SU-DHL-6 (cell line): Measurements from ENCODE around the gene YBX1.

Experiments used
- H2AFZ ChIP-seq: fragments of 200-600 bp; sonication (generic); 2 replicates; pipeline ENCODE4 v1.6.1; 2014; ENCODE audit warnings: low read depth, mild to moderate bottlenecking, moderate library complexity, mixed read lengths, antibody characterized with exemption, low read length; ENCODE audit not compliant: severe bottlenecking
- H3F3A ChIP-seq: fragments of 200-600 bp; shearing (Covaris generic); 2 replicates; pipeline ENCODE4 v1.6.0; 2016; ENCODE audit warnings: antibody characterized with exemption, mild to moderate bottlenecking; ENCODE audit not compliant: insufficient read depth
- H3K27ac ChIP-seq: fragments of 200-600 bp; sonication (generic); 2 replicates; pipeline ENCODE4 v1.5.1; 2016; ENCODE audit warnings: low read depth, mild to moderate bottlenecking, low read length, moderate library complexity, mixed read lengths
- H3K27me3 ChIP-seq: fragments of 200-600 bp; sonication (generic), shearing (Covaris generic); 2 replicates; pipeline ENCODE4 v1.6.0; 2014; ENCODE audit warnings: mild to moderate bottlenecking, low read length
- H3K36me3 ChIP-seq: fragments of 200-600 bp; sonication (generic); 2 replicates; pipeline ENCODE4 v1.6.1; 2014; ENCODE audit warnings: mild to moderate bottlenecking, low read length, mixed read lengths
- H3K4me2 ChIP-seq: fragments of 300-600, 200-600 bp; shearing (Covaris generic), sonication (generic); 2 replicates; pipeline ENCODE4 v1.6.0; 2014; ENCODE audit warnings: low read length, low read depth, mild to moderate bottlenecking; ENCODE audit not compliant: poor library complexity, severe bottlenecking
- H3K4me3 ChIP-seq: fragments of 200-600 bp; sonication (generic); 2 replicates; pipeline ENCODE4 v1.5.1; 2014; ENCODE audit warnings: antibody characterized with exemption, low read length, mild to moderate bottlenecking, mixed read lengths; ENCODE audit not compliant: insufficient read depth, poor library complexity, severe bottlenecking
- H3K79me2 ChIP-seq: fragments of 200-600 bp; sonication (generic); 2 replicates; pipeline ENCODE4 v1.6.1; 2014; ENCODE audit warnings: mild to moderate bottlenecking, low read length, moderate library complexity; ENCODE audit not compliant: insufficient read depth
- H3K9ac ChIP-seq: fragments of 200-600 bp; sonication (generic); 2 replicates; pipeline ENCODE4 v1.7.0; 2014; ENCODE audit warnings: mild to moderate bottlenecking, low read length
- H3K9me2 ChIP-seq: fragments of 200-600 bp; sonication (generic); replicated peaks from 2 replicates; pipeline ENCODE4 v1.6.1; 2014; ENCODE audit warnings: low read length; ENCODE audit not compliant: insufficient read depth
- H3K9me3 ChIP-seq: fragments of 200-600 bp; sonication (generic); 2 replicates; pipeline ENCODE4 v1.6.1; 2014; ENCODE audit warnings: low read length, mixed read lengths; ENCODE audit not compliant: insufficient read depth
- H4K20me1 ChIP-seq: fragments of 200-600 bp; sonication (generic); 2 replicates; pipeline ENCODE4 v1.6.1; 2014; ENCODE audit warnings: low read depth, mild to moderate bottlenecking, antibody characterized with exemption, low read length, moderate library complexity, mixed read lengths
- EZH2phosphoT487 ChIP-seq: fragments of 200-600 bp; sonication (generic), shearing (Covaris generic); conservative IDR thresholded peaks from 2 replicates; pipeline ENCODE4 v1.6.1; 2018; ENCODE audit warnings: mild to moderate bottlenecking, antibody characterized with exemption, low read length, moderate library complexity, mixed read lengths
- TF ChIP-seq, protein P1 (sequence below): fragments of 200-600 bp; sonication (generic); IDR thresholded peaks from one replicate; pipeline ENCODE4 v1.5.1; 2017; ENCODE audit warnings: antibody characterized with exemption, mild to moderate bottlenecking, low read length, moderate library complexity; ENCODE audit not compliant: insufficient read depth, poor library complexity, severe bottlenecking

The YBX1 gene

DNA sequence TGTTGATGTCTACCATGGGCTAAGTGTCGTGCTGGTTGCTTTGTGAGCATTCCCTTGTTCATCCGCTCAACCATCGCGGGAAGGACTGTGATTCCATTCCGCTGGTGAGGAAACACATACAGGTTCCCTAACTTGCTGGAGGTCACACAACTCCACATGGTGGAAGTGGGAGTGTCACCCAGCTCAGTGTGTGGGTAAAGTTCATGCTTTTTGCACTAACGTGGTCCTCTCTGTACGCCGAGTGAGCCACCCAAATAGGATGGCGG lies 61.9 kb downstream of the YBX1 start:
- Histone ChIP-seq H3K27me3 (no peaks in the 10 kb centered on the region), H2AFZ (no peak overlapping the region), H3K4me3 (no peak overlapping the region), H3K36me3 (no peaks in the 10 kb centered on the region), H3K9me3 (no peaks in the 10 kb centered on the region), H3F3A (no peaks in the 10 kb centered on the region), H4K20me1 (no peaks in the 10 kb centered on the region), H3K79me2 (no peaks in the 10 kb centered on the region), H3K4me2 (no peak overlapping the region), H3K27ac (no peak overlapping the region), H3K9ac (no peak overlapping the region), H3K9me2 (no peaks in the 10 kb centered on the region)
- TF ChIP-seq, protein P1, sequence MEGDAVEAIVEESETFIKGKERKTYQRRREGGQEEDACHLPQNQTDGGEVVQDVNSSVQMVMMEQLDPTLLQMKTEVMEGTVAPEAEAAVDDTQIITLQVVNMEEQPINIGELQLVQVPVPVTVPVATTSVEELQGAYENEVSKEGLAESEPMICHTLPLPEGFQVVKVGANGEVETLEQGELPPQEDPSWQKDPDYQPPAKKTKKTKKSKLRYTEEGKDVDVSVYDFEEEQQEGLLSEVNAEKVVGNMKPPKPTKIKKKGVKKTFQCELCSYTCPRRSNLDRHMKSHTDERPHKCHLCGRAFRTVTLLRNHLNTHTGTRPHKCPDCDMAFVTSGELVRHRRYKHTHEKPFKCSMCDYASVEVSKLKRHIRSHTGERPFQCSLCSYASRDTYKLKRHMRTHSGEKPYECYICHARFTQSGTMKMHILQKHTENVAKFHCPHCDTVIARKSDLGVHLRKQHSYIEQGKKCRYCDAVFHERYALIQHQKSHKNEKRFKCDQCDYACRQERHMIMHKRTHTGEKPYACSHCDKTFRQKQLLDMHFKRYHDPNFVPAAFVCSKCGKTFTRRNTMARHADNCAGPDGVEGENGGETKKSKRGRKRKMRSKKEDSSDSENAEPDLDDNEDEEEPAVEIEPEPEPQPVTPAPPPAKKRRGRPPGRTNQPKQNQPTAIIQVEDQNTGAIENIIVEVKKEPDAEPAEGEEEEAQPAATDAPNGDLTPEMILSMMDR = no peak
- TF ChIP-seq EZH2phosphoT487 = no peak

DNA sequence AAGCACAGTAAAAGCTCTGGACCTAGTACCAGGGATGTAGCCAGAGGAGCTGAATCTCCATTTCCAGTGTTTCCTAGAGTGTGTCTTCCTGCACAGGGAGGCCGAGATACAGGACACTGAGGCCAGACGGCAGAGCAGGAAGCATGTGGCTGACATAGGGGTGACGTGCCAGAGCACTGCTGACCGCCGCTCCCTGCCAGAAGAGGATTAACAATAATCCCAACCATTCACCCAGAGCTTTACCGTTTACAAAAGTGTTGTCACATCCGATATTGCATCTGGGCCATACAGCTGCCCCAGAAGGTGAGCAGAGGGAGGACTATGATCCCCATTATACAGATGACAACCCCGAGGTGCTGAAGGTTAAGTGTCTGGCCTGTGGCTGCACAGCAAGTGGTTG lies 63.6 kb downstream of the YBX1 start:
- TF ChIP-seq, protein P1 = no peak
- TF ChIP-seq EZH2phosphoT487 = no peak
- H3K9me2 ChIP-seq = no peaks in the 10 kb centered on the region
- H2AFZ ChIP-seq = no peak overlapping the region
- no peaks in the 10 kb centered on the region for H3K9me3 ChIP-seq
- H3K36me3 ChIP-seq = no peaks in the 10 kb centered on the region
- no peaks in the 10 kb centered on the region for H3K27me3 ChIP-seq
- H3K4me2 ChIP-seq = no peak overlapping the region
- H3K79me2 ChIP-seq = no peaks in the 10 kb centered on the region
- H4K20me1 ChIP-seq = no peaks in the 10 kb centered on the region
- no peak overlapping the region for H3K9ac ChIP-seq
- no peak overlapping the region for H3K27ac ChIP-seq
- H3K4me3 ChIP-seq = no peak overlapping the region
- H3F3A ChIP-seq = no peaks in the 10 kb centered on the region

DNA sequence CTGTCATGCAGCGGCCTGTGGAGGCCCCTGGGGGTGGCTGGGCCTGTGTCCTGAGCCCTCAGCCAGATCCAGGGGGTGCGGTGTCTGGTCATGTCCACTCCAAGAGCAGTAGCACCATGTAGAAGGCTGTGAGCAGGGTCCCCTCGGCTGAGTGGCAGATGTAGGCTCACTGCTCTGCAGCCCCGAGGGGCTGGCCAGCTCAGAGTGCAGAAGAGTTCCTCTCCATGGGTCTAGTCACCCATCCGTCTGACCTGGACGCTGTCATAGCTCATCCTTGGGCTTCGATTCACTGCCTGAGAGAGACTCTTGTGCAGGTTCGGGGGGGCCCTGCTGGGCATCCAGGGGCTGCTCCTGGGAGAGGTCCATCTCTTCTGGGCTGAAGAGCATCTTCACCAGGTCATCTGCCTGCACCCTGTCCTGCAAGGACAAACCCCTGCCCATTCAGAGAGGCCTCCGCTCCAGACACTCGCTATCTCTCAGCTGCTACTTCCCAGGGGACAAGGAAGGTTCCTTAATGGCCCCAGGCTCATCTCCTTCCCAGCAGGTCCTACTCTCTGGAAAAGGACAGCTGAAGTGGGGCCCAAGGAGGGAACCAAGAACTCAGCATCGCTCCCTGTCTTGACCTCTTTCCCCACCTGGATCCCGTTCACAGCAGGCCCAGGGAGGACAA lies 64.4 kb downstream of the YBX1 start:
- Histone ChIP-seq H3K4me2 (no peak overlapping the region), H3K9me3 (no peaks in the 10 kb centered on the region), H3K9ac (no peak overlapping the region), H3K9me2 (no peaks in the 10 kb centered on the region), H2AFZ (no peak overlapping the region), H3K27ac (no peak overlapping the region), H3K36me3 (no peaks in the 10 kb centered on the region), H3K27me3 (no peaks in the 10 kb centered on the region), H3K79me2 (no peaks in the 10 kb centered on the region), H3K4me3 (no peak overlapping the region), H4K20me1 (no peaks in the 10 kb centered on the region), H3F3A (no peaks in the 10 kb centered on the region)
- TF ChIP-seq, protein P1 = no peak
- no peak for TF ChIP-seq EZH2phosphoT487
